HG02981 (cell line): Measurements from ENCODE around the gene OGDH.

Source experiments
- ATAC-seq: cut with Tn5 transposase; IDR thresholded peaks from one replicate; pipeline ENCODE4 v1.9.1; 2021; ENCODE audit warnings: mild to moderate bottlenecking, moderate library complexity; ENCODE audit not compliant: unreplicated experiment

Gene OGDH

DNA sequence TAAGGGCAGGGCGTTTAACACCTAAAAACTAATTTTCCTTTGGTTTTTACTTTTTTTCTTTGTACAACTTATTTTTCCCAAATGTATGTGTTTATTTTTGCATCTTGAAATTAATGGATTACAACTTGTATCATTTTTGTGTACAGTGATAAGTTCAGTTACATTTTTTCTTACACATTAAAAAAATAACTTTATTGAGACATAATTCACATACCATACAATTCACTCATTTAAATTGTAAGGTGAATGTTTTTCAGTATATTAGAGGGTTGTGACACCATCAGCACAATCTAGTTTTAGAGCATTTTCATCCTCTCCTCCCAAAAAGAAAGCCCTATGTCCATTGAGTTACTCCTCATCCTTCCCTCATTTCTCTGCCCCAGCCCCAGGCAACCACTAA lies 11.6 kb downstream of the OGDH start:
- ATAC-seq: no peak

DNA sequence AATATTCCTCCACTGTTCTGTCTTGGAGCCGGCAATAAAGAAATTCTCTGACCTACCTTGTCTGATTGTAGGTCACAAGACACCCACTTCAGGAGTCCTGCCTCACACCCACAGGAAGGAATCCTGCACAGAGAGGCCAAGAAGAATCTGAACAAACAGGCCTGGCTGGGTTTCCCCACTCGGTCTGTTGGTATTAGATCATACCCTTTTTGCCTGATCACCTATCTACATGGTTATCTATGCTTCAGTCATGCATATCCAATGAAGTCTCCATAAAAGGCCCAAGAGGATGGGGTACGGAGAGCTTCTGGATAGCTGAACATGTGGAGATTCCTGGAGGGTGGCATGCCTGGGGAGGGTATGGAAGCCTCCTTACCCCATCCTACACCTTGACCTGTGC lies 12.3 kb downstream of the OGDH start:
- ATAC-seq: no peak

GRCh38 chr7:44621034-44621749 lies 14.8 kb downstream of the OGDH start:
- ATAC-seq: no peak

DNA sequence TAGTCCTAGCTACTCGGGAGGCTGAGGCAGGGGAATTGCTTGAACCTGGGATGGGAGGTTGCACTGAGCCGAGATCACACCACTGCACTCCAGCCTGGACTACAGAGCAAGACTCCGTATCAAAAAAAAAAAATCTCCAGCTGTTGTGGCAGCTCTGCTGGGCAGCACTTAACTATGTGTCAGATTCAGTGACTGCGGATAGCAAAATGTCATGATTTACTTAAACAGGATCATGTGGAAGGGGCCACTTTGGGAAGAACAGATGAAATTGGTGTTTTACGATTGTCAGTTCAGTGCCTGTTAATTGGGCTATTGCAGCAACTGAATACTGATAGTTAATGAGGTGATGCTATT lies 15.3 kb downstream of the OGDH start:
- no peak for ATAC-seq

DNA sequence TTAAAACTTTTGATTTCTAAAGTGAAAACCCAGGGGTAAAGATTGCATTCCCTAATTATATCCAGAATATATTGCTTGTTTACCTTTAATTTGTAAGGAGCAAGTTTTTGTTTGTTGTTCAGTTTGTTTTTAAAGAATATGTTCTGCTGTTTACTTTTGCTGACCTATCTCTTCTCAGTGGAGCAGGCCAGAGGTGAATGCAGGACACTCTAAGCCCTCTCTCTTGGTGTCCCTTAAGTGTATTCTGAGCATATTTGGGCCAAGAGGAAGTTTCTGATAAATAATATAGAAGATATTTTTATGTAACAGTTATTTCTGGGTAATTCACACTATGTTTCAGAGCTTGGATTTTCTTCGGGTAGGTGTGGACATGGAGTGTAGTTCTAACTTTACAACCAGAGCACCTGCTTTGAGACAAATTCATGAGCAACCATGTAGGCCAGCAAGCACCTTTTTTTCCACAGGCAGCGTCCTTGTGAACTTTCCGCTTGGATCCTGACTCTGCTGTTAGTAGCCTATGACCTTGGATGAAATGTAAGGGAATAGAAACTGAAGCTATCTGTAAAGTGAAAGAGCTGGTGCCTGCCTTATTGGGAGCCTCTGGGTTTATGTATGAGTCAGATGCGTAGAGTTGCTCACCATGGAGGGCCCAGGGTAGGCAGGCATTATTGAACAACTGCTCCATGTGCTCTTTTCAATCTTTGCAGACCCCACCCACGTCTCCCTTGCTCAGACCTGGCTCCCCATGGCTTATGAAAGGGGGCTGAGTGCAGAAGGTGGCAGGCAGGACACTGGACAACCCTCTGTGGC lies 16.1 kb downstream of the OGDH start:
- peak; percentile 66 for ATAC-seq

GRCh38 chr7:44624318-44624717 lies 17.9 kb downstream of the OGDH start:
- no peak for ATAC-seq

DNA sequence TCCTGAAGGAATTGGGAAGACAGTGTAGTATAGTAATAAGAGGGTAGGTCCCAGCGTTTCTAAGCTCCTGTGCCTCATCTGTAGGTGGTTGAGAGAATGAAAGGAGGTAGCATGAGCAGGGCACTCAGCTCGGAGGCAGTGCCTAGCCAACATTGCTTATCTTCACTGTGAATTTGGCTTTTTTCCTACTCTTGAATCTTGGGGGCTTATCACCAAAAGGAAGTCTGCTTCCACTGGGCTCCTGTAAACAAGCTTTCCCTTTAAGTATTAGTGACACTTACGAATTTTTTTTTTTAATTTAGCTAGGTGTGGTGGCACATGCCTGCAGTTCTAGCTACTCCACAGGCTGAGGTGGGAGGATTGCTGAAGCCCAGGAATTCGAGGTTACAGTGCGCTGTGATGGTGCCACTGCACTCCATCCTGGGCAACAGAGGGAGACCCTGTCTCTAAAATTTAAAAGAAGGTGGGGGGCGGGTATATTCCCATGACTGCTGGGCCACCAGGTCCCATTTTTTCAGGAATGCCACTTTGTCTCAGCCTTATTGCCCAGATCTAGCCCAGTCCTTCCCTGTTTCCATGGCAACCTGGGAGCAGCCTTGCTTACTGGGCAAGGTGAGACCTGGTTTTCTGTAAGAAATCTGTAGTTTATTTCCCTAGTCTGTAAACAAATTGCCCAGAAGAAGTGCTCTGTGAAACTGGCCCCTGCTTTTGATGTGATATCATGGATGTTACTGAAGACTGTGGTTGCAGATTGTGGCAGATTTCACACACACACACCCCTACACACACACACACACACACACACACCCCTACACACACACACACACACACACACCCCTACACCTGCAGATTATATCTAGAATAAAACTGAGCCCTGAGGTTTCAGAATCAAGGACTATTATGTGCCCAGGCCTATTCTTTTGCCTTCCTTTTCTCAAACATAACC lies 19.4 kb downstream of the OGDH start:
- ATAC-seq: no peak

GRCh38 chr7:44626620-44627019 lies 20.2 kb downstream of the OGDH start:
- ATAC-seq: no peak

DNA sequence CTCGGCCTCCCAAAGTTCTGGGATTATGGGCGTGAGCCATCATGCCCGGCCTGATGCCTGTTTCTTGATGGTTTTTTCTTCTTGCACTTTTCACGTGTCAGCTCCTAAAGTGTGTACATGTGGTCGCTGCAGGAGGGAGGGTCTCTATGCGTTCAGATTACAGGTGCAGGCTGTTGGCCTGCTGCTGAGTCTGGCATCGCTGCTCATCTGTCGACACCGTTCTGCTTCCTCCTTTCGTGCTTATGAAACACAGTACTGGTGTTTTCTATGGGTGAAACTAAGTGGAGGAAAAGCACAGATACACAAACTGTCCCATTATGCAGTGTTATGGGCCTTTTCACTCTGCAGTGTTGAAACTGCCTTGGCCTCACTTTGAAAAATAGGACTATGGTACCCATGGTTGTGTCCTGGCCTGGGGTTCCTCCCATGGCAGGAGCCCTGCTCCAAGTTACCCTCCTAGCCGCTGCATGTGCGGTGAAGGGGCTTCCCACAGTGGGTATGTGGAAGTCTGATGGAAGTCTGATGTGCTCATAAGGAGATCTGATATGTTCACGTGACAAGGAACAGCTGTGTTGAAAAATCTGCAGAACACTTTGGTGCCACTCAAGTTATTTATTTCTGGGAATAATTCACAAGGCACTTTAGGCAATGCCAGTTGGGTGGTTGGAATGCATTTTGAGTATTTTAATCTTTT lies 23.5 kb downstream of the OGDH start:
- ATAC-seq: no peak

- no peak for ATAC-seq
These were observed 24.5 kb downstream of the OGDH start for GRCh38 chr7:44630792-44631457.

- no peak for ATAC-seq
These were observed 25.2 kb downstream of the OGDH start for GRCh38 chr7:44631458-44632115.

- ATAC-seq: no peak
These were observed 25.8 kb downstream of the OGDH start for GRCh38 chr7:44632196-44632595.

- ATAC-seq: peak; percentile 60
These were observed 27.1 kb downstream of the OGDH start for GRCh38 chr7:44633254-44634186.

DNA sequence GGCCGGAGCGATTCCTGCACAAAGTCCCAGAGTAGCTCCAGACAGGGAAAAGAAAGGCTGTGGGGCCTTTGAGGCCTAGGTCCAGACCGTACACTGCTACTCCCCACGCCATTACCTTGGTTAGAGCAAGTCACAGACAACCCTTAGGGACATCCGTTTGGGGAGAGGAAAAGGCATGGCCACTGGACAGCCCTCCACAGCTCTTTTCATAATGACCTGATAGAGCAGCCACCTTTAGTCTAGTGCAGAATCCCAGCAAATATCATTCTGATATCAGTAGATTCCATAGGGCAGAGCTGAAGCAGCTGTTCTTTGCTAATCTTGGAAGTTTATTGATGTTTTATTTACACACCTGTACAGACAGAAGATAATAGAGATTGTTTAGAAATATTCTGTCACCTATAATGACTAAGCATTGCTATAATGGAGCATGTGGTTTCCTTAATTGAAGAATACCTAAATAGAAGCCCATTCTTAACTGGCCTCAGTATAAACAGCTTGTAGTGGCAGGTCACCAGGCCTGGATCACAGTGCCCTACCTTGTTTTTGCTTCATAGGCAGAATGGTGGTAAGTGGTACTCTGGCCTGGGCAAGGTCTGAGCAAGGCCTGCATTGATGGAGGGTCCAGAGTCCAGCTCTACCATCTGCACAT lies 27.9 kb downstream of the OGDH start:
- no peak for ATAC-seq

DNA sequence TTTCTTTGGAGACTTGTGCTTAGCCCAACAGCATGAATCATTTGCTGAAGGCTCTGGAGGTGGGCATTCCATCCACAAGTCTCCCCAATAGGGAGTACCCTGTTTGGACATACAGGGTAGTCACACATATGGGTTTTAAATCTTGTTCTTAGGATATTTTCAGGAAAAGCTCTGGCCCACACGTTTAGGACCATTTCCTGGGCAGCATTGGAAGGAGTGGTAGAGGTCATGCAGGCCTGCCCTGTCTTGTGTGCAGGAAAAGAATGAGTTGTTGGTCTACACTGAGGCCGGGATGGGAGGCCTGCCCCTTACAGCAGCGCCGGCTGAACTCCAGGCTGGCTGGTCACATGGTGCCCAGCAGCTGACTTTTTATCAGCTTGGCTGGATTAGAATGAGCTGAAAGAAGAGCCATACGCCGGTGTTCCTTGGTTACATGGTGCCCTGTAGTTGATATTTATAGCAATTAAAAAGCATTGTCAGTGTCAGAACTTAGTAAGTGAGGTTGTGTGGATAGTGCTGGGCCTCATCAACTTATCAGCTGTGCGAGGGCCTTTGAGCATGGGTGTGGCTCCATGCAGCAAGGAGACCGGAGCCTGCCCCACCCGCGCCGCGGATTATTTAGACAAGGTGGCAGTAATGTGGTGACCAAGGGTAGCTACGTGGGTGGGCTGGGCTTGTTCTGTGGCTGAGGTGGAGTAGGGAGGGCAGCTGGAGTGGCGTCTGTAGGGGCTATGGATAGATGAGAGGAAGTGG lies 28.6 kb downstream of the OGDH start:
- ATAC-seq: no peak

DNA sequence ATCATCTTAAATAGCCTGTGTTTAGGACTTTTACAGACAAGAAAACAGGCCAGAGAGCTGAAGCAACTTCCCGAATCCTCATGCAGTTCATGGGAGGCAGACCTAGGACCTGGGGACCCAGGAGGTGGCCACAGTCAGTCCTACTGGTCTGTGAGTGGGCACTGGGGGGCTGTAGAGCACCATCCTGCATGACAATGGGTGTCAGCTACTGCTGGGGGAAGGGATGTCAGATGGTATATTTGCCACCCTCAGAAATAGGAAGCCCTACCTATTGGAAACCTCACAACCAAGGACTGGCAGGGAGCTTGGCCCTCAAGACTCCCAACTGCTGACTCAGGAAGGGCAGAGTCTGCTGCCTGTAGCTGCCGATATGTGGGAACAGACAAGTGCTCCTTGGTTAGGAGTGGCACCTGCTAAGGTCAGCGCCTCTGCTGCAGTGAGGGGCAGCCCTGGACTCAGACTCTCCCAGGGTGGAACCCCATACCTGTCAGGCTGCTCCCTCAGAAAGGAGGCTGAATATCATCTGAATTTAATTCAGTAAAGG lies 29.7 kb downstream of the OGDH start:
- no peak for ATAC-seq

DNA sequence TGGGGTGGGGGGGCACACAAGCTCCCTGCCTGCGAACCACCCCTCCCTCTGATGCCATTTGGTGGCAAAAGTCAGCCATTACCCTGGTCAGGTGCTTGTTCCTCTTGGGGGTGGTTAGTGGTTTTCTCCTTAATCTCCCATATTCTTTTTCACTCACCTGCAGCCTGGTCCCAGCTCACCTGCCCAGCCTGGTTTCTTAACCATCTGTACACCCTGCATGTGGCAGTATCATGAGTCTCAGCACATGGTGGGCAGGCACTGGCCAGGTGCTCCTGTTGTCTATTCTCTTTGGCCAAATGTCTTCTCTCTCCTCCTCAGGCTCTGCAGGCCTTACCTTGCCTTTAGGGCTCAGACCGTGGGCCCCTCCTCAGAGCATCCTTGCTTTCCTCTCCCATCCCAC lies 30.5 kb downstream of the OGDH start:
- no peak for ATAC-seq
